ENCODE measurements around the gene SULT4A1.
A peak's percentile ranks its signal among the peaks of the same experiment; 100 is the strongest.

SULT4A1 gene

DNA sequence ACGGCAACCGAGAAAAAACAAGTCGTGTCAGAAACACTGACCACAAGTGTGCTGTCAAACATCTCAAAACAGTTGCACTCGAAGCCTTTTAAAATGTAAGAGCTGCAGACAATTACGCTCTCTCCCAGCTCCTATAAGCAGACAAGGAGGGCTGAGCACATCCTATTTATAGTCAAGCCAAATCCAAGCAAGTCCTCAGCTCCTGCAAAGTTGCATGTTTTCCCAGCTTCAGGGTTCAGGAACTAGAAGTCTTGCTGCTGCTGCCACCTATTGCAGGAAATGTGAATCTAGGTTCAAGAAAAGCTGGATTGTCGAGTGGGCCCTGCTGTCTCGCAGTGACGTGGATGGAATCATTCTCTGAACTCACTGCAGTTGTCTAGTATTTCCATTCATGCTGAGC is 65.7 kb downstream of the SULT4A1 start:
- DNase-seq: peak; percentile 50

GRCh38 chr22:43795320-43795719 is 67.0 kb downstream of the SULT4A1 start:
- no peak for DNase-seq

GRCh38 chr22:43792905-43793304 is 69.4 kb downstream of the SULT4A1 start:
- DNase-seq: no peak

- DNase-seq: peak; percentile 62
Observed at GRCh38 chr22:43789452-43789851, 72.9 kb downstream of the SULT4A1 start.

DNA sequence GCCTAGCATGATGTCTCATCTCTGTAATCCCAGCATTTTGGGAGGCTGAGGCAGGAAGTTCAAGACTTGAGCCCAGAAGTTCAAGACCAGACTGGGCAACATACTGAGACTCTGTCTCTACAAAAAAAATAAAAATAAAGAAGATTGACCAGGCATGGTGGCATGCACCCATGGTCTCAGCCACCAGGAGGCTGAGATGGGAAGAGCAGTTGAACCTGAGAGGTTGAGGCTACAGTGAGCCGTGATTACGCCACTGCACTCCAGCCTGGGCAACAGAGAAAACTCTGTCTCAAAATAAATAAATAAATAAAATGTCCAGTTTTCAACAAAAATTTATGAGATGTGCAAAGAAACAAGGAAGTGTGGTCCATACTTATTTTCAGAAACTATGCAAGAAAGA is 78.5 kb downstream of the SULT4A1 start:
- no peak for DNase-seq

GRCh38 chr22:43782448-43782847 is 79.9 kb downstream of the SULT4A1 start:
- DNase-seq: no peak

DNA sequence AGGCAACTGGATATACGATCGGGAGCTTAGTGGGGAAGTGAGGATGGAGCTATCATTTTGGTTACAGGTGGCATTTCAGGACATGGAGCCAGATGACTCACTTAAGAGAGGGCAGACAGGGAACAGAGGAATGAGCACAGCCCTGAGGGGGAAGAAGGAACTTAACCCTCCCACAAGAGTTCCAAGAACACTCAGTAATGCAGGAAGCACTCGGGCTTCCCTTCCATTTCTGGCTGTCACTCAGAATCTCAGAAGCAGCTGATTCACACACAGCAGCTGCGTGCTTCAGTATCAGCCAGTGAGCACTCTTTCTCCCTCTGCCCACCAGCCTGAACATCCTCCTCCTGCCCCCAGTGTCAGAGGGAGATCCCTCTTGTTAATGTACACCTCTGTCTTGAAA is 85.0 kb downstream of the SULT4A1 start:
- peak; percentile 61 for DNase-seq

- no peak for DNase-seq
Observed at GRCh38 chr22:43776081-43776670, 86.1 kb downstream of the SULT4A1 start.
